HG03025 (cell line): ENCODE data around the gene CENPP.

Source experiments
- ATAC-seq: cut with Tn5 transposase; IDR thresholded peaks from one replicate; pipeline ENCODE4 v1.9.1; 2021; ENCODE audit warnings: mild to moderate bottlenecking, moderate library complexity; ENCODE audit not compliant: unreplicated experiment, low FRiP score

The CENPP gene

GRCh38 chr9:92631452-92632343, 305.9 kb downstream of the CENPP start:
- ATAC-seq, result no peak

GRCh38 chr9:92632641-92633040, 306.9 kb downstream of the CENPP start:
- ATAC-seq, result no peak

GRCh38 chr9:92633614-92634278, 308.0 kb downstream of the CENPP start:
- ATAC-seq, result no peak

- ATAC-seq, result no peak
Observed at GRCh38 chr9:92634712-92635605, 309.2 kb downstream of the CENPP start.

- no peak for ATAC-seq
Observed at GRCh38 chr9:92635760-92636159, 310.0 kb downstream of the CENPP start.

- ATAC-seq, result no peak
Observed at GRCh38 chr9:92636627-92637026, 310.9 kb downstream of the CENPP start.

- no peak for ATAC-seq
Observed at GRCh38 chr9:92637326-92637725, 311.6 kb downstream of the CENPP start.

GRCh38 chr9:92637886-92638620, 312.3 kb downstream of the CENPP start:
- ATAC-seq, result no peak

- ATAC-seq, result no peak
Observed at GRCh38 chr9:92638621-92639101, 312.9 kb downstream of the CENPP start.

GRCh38 chr9:92639124-92639523, 313.4 kb downstream of the CENPP start:
- no peak for ATAC-seq

GRCh38 chr9:92639791-92640271, 314.1 kb downstream of the CENPP start:
- ATAC-seq, result no peak

- no peak for ATAC-seq
Observed at GRCh38 chr9:92640398-92641091, 314.8 kb downstream of the CENPP start.

- ATAC-seq, result no peak
Observed at GRCh38 chr9:92641092-92641809, 315.5 kb downstream of the CENPP start.

- no peak for ATAC-seq
Observed at GRCh38 chr9:92642041-92642451, 316.3 kb downstream of the CENPP start.

- no peak for ATAC-seq
Observed at GRCh38 chr9:92642564-92642963, 316.8 kb downstream of the CENPP start.

GRCh38 chr9:92644278-92644677, 318.5 kb downstream of the CENPP start:
- no peak for ATAC-seq

GRCh38 chr9:92645041-92645440, 319.3 kb downstream of the CENPP start:
- no peak for ATAC-seq

- ATAC-seq, result no peak
Observed at GRCh38 chr9:92647671-92648473, 322.1 kb downstream of the CENPP start.
